Hematopoietic multipotent progenitor cell treated with erythropoietin and hydrocortisone succinate and interleukin-3 and kit ligand, for 6 days (in vitro differentiated cells): Measurements from ENCODE around the gene TMEM179.

ENCODE experiments used
- DNase-seq: peaks from one replicate; pipeline ENCODE4 v3.0.0-alpha.2; 2015

TMEM179 gene

DNA sequence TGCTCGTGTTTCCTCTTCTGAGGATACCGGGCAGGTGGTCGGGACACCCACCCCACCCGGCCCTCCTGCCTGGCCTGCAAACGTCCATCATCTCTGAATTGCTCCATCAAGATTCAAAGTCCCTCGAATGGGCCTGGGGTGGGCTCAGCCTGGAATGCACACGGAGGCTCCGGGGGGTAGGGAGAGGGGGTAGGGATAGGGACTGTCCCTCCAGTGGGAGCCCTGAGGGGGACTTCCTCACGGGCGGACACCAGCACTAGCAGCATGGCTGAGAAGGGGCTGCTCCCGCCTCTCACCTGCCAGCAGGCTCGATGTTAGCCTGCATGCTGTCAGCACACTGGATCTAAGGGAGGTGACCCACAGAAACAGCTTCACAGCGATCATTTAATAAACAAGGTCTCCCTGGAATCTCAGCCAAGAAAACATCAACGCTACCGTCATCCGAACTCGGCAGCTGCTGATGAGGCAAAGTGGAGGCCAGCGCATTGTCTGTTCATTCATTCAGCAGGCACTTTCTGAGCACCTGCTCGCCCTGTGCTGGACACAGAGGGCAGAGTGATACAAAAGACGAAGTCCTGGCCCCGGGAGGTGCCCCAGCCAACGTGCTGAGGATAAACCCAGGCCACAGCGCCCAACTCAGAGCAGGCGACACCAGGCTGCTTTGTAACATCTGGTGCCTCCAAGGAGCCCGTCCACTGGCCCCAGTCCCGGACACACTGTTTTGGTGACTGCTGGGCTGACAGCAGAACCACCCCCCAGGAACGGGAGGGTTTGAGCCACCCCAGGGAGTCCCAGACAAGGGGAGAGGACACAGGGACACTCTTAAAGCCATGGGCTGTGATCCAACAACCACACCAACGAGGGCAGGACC, 6.3 kb downstream of the TMEM179 start:
- DNase-seq = no peak

DNA sequence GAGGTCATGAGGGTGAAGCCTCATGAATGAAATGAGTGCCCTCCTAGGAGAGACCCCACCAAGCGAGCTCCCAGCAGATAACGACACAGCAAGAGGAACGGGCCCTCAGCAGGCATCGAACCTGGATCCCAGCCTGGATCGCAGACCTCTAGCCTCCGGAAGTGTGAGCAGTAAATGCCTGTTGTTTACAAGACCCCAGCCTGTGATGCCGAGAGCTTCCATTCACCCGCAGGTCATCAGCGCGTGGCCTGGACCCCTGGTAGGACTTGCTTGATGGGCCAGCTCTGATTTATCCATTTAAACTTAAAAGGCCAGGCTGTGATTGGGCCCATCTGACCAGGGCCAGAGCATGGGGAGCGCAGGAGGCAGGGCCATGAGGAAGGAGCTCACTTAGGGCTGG, 7.0 kb downstream of the TMEM179 start:
- DNase-seq = no peak

DNA sequence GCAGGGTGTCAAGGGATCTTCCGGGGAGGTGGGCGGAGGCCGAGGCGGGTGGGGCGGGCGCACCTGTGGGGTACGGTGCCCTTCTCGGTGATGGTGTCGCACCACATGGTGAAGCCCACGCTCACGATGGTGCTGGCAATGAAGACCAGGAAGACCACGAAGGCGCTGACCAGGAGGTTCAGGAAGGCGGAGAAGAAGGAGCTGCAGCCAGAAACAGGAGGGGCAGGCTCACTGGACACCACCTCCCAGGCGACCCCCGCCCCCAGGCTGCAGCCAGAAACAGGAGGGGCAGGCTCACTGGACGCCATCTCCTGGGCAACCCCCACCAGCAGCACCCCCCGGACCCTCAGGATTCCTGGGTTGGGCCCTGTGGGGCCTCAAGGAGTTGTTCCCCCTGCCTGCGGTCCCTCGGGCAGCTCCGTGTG, 7.6 kb downstream of the TMEM179 start:
- no peak for DNase-seq

GRCh38 chr14:104596451-104596918, 8.1 kb downstream of the TMEM179 start:
- no peak for DNase-seq

- no peak for DNase-seq
Measured at GRCh38 chr14:104595911-104596450, 8.6 kb downstream of the TMEM179 start.

DNA sequence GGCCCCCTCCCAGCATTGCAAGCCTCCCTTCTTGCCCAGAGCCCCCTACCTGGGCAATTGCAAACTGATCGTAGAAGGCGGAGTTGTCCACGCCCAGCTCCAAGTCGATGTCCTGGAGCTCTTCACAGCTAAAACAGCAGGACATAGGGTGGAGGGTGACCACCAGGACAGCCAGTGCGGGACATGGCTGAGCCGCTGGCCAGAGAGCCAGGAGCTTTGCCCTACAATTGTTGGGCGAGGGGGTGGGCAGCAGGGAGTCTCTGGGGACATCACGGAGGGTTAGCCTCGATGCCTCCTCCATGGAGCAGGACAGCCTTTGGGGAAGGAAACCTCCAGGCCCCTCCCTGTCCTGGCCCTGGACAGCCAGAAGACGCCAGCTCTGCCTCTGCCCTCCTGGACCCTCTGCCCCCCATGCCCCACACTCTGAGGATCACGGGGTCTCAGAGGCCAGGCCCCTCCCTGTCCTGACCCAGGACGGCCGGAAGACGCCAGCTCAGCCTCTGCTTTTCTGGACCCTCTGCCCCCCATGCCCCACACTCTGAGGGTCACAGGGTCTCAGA, 9.4 kb downstream of the TMEM179 start:
- no peak for DNase-seq

- DNase-seq = no peak
Measured at GRCh38 chr14:104594310-104595046, 10.1 kb downstream of the TMEM179 start.

GRCh38 chr14:104593710-104594136, 10.8 kb downstream of the TMEM179 start:
- DNase-seq = no peak

DNA sequence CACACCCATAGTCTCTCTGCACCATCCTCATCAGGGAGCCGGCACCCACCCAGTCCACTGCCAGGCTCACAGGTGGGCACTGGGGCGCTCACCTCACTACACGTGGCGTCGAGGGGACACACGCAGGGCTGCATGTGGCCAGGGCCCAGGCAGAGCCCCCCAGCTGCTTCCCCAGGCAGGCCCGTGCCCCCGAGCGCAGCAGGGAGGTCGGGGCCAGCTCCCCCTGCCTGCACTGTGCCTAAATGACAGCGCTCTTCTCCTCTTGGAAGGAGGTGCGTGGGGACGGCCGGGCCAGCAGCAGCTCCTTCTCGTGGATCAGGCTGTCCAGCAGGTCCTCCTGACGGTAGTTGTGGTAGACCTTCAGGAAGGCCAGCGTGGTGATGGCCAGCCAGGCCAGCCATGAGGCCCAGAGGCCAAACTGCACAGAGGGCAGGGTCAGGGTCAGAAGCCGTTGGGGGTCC, 11.3 kb downstream of the TMEM179 start:
- no peak for DNase-seq

DNA sequence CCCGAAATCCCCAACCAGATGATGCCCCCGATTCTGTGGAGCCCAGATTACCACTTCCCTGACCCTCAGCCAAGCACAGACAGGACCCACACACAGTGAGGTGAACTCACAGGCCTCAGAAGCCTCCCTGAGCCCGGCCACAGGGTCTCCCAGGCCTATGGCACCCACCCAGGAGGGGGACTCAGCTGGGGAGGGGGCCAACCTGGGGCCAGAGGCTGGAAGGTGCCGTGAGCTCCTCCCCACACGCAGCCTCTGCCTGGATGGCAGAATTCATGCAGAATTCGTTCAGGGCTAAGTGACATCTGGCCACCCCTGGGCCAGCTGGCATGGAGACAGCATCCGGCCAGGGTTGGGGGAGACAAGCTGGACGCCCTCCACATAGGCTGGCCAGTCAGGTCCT, 11.8 kb downstream of the TMEM179 start:
- no peak for DNase-seq

GRCh38 chr14:104592292-104592672, 12.3 kb downstream of the TMEM179 start:
- no peak for DNase-seq

DNA sequence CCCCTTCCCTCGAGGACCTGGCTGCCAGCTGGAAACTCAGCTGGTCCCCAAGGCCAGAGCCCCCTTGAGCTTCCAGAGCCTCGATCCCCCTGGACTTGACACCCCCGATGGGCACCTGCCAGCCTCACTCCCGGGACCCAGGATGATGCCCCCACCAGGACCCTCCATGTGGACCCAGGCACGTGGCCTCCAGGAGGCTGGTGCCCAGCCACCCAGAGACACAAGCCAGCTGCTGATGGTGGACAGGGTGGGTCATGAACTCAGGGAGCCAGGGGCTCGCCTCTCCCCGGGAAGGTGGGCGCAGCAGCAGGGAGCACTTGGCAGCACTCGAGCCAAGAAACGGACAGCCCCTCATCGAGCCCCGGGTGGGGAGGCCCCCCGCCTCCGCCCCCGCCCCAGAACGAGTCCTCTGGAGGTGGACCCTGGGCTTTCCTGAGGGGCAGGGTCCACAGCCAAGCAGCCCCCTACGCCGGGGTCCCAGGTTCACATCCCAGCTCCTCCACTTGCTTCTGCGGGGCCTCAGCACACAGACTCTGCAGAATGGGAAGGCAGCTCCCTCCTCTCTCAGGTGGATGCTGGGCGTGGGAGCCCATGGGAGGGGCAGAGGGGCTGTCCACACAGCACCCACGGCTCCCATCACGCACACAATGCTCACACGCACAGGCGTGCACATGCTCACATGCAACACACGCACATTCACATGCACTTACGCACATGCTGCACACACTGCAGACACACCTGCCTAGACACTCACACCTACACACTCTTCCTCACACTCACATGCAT, 12.9 kb downstream of the TMEM179 start:
- no peak for DNase-seq

- no peak for DNase-seq
Measured at GRCh38 chr14:104591031-104591430, 13.5 kb downstream of the TMEM179 start.

DNA sequence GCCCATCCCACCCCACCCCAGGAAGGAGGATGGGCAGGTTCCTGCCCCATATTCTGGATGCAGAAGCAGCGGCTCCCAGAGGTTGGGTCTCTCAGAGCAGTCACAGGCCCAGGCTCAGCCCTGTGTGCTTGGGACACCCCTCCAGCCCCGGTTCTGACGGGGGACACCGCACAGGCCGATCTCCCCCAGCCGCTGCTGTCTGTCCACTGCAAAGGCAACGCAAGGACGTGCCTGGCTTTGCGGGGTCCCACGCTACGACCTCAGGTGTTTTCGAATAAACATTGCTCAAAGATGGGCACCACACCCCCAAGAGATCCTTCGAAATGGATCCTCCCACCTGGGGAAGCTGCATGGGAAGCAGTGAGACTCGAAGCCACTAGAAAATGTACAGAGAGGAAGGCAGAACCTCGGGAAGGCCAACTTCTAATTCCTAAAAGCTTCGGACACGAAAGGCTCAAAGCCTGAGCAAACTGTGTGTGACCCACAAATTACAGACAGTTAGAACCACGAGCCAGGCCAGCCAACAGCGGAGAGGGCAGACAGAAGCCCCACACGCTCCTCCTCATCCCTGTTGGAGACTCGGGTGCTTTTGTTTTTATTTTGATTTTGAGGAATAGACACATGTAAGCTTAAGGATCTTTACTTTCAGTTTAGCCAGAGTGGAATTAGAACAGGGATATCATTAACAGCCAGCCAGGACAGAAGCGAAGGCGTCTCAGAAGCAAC, 14.2 kb downstream of the TMEM179 start:
- DNase-seq = no peak

GRCh38 chr14:104589338-104590195, 15.0 kb downstream of the TMEM179 start:
- DNase-seq = no peak

DNA sequence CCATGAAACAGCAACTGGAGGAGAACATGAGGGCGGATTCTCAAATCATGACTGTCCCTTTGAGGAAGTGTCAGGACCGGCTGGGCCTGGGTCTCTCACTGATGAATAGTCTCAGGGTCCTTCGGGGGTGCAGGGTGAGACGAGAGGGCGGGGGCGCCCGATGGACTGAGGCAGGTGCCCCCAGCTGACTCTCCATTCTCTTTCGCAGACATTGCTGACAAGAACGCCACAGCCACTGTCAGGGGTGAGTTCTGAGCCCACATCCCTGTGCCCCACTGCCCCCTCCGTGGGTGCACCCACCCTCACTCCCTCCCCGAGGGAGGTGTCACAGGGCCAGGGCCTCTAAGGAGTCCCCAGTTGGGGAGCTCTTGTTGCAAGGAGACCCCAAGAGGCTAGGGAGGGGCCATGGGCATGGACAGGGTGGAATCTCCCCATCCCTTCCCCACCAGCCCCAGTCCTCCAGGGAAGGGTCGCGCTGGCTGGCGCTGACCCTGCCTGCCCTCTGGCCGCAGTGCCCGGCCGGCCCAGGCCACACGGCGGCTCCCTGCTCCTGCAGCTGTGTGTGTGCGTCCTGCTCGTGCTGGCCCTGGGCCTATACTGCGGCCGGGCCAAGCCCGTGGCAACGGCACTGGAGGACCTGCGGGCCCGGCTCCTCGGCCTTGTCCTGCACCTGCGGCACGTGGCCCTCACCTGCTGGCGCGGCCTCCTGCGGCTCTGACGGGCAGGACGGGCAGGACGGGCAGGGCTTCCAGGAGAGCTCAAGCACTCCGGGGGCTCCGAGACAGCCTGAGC, 16.3 kb downstream of the TMEM179 start:
- no peak for DNase-seq

GRCh38 chr14:104587641-104588040, 16.9 kb downstream of the TMEM179 start:
- DNase-seq = no peak

GRCh38 chr14:104586832-104587620, 17.5 kb downstream of the TMEM179 start:
- no peak for DNase-seq
